ENCODE data around the gene GSK3A. TPM values are rescaled to one million over a fixed set of nuclear protein-coding genes. Genes with fewer than 3 reads are reported as not detected.

GSK3A gene
- total RNA-seq, 4 donors from 2014 or later: 24.7 to 34.5 (median 28.3) TPM

DNA sequence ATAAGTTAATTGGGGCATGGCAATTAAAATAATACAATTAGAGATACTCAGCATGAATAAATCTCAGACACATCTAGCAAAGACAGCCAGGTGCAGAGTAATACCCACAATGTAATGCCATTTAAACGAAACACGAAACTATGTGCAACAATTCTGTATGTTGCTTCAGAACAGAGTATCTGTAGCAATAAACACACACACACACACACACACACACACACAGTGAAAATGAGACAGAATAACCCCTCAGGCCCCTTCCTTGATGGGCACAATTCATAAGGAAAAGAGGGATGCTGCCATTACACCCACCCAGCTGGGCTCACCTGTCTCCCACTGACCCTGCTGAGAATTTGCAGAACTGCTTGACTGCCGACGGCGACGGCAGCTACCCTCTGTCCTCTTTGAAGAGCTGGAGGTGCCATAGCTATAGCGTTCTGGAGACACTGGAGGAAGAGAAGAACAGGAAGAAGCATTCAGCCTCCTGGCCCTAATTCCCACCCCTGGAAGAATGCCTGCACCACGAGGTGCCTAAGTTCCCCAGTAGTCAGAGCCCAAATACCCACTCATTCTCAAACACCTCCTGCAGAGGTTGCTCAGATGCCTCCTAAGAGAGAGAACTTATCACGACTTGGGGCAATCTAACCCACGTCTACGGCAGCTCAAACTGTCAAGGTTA is 27.5 kb downstream of the GSK3A start:
- 80 to 86% methylated on average over 11 of the region's 11 CpGs for WGBS, 2 donors
- no peak overlapping the region for H3K4me3 ChIP-seq

DNA sequence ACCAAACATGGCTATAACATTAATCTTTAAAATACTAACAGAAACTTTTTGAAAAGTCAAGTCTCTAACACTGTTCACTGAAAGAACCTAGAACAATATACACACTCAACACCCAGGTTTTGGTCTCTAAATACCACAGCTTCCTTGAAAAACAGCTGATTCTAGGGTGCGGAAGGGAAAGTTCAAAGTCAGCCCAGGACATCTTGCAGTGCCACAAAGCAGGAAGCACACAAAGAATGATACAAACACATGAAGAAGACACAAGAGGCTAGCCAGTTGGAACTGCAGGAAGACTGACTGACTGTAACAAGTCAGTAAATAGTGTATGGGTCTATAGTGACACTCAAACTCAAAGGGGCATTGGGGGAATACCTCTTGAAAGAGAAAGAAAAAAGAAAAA is 29.5 kb downstream of the GSK3A start:
- no peak overlapping the region for H3K4me3 ChIP-seq
- no peaks in the 10 kb centered on the region for H3K9me3 ChIP-seq
- H3K36me3 ChIP-seq: peaks cover 0 to 72% (median 18%) of the 10 kb centered on the region in 3 donors
- H3K4me1 ChIP-seq: peaks cover 0 to 22% (median 13%) of the 10 kb centered on the region in 4 donors
- 64 to 91% methylated on average over 1 of the region's 1 CpG for WGBS, 2 donors
- H3K27me3 ChIP-seq: no peaks in the 10 kb centered on the region
- no peak for TF ChIP-seq POLR2A (IDR thresholded peaks at IDR 0.05)
- TF ChIP-seq, protein P1, sequence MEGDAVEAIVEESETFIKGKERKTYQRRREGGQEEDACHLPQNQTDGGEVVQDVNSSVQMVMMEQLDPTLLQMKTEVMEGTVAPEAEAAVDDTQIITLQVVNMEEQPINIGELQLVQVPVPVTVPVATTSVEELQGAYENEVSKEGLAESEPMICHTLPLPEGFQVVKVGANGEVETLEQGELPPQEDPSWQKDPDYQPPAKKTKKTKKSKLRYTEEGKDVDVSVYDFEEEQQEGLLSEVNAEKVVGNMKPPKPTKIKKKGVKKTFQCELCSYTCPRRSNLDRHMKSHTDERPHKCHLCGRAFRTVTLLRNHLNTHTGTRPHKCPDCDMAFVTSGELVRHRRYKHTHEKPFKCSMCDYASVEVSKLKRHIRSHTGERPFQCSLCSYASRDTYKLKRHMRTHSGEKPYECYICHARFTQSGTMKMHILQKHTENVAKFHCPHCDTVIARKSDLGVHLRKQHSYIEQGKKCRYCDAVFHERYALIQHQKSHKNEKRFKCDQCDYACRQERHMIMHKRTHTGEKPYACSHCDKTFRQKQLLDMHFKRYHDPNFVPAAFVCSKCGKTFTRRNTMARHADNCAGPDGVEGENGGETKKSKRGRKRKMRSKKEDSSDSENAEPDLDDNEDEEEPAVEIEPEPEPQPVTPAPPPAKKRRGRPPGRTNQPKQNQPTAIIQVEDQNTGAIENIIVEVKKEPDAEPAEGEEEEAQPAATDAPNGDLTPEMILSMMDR (IDR thresholded peaks at IDR 0.05): no peak
- TF ChIP-seq EP300 (IDR thresholded peaks at IDR 0.05): no peak
- no peak for DNase-seq (ENCODE audit: low spot score in 2 of 2)
- no peak overlapping the region for H3K27ac ChIP-seq

More for the DNA sequence above, 27.5 kb downstream of the GSK3A start:
- H3K27ac ChIP-seq: no peak overlapping the region
- peaks cover 0 to 41% (median 27%) of the 10 kb centered on the region in 4 donors for H3K4me1 ChIP-seq
- no peaks in the 10 kb centered on the region for H3K9me3 ChIP-seq
- peaks cover 0 to 51% (median 9%) of the 10 kb centered on the region in 3 donors for H3K36me3 ChIP-seq
- no peaks in the 10 kb centered on the region for H3K27me3 ChIP-seq
- TF ChIP-seq POLR2A (IDR thresholded peaks at IDR 0.05) (no peak), EP300 (IDR thresholded peaks at IDR 0.05) (no peak)
- TF ChIP-seq, protein P1 (IDR thresholded peaks at IDR 0.05): no peak
- DNase-seq (ENCODE audit: low spot score in 2 of 2): no peak

DNA sequence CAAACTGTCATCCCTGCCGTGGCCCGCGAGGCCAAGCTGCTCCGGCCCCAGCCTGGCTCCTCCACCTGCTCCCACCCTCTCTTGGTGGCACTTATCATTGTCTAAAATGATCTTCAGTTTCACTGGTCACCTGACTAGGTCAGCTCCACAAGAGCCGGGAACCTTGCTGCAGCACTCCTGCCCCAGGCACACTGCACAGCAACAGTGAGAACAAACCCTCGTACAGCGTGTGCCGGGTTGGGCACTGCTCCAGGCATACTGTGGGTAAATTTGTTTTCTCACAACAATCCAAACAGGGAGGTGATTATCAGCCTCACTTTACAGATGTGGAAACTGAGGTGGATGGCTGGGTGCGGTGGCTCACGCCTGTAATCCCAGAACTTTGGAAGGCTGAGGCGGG is 33.8 kb downstream of the GSK3A start:
- H3K27me3 ChIP-seq: no peaks in the 10 kb centered on the region
- H3K4me3 ChIP-seq: no peak overlapping the region
- WGBS, 2 donors: 89% methylated on average over 11 of the region's 11 CpGs
- H3K36me3 ChIP-seq: peaks cover 0 to 100% (median 31%) of the 10 kb centered on the region in 3 donors
- no peak overlapping the region for H3K27ac ChIP-seq
- no peaks in the 10 kb centered on the region for H3K9me3 ChIP-seq
- DNase-seq (ENCODE audit: low spot score in 2 of 2): no peak
- H3K4me1 ChIP-seq: no peaks in the 10 kb centered on the region
- TF ChIP-seq POLR2A (IDR thresholded peaks at IDR 0.05) (no peak), EP300 (IDR thresholded peaks at IDR 0.05) (no peak)
- TF ChIP-seq, protein P1 (IDR thresholded peaks at IDR 0.05): no peak

DNA sequence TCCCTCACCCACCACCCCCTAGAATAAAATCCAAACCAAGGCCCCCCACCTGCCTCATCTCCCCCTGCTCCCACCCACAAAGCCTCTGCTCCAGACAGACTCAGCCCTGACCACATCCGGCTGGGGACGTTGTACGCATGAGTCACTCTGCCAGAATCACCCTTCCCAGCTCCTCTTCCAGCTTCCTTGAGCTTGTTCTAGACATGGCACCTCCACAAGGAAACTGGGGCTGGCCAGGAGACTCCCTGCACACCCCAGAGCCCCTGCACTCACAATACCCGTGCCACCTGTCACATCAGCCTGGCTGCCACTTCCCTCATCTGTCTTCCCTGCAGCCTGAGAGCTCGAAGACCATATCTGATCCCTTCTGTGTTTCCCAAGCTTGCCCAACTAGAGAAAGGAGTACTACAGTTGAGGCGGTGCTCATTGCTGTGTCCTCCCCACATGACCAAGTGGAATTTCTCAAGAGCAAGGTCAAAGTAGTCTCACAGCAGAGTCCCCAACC is 34.6 kb downstream of the GSK3A start:
- DNase-seq (ENCODE audit: low spot score in 2 of 2): no peak

More for the DNA sequence above, 34.6 kb downstream of the GSK3A start:
- TF ChIP-seq POLR2A (IDR thresholded peaks at IDR 0.05): no peak
- no peak for TF ChIP-seq EP300 (IDR thresholded peaks at IDR 0.05)
- TF ChIP-seq, protein P1 (IDR thresholded peaks at IDR 0.05): no peak
- peaks cover 0 to 100% (median 31%) of the 10 kb centered on the region in 3 donors for H3K36me3 ChIP-seq
- no peaks in the 10 kb centered on the region for H3K4me1 ChIP-seq
- peak overlapping the region in 1 of 4 donors; percentile 18 for H3K27ac ChIP-seq
- no peaks in the 10 kb centered on the region for H3K9me3 ChIP-seq
- no peak overlapping the region for H3K4me3 ChIP-seq
- 80 to 88% methylated on average over 6 of the region's 6 CpGs for WGBS, 2 donors
- H3K27me3 ChIP-seq: no peaks in the 10 kb centered on the region
